ENCODE results near the gene KCTD20.

Gene KCTD20

DNA sequence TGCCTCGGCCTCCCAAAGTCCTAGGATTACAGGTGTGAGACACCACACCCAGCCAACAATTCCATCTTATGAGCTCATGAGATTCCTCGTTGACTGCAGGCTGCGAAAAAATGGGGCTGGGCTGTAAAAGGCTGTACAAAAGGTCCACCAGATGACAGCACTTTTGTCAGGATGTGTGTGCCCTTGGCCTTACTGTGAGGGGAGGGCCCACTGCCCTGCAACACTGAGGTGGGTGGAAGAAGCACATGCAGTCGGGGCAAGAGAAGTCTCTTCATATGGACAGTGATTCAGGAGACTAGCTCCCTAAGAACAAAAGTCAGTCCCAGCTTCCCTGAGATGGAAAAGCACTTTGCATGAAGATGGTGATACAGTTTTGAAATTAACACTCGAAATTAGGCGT, 50.5 kb downstream of the KCTD20 start:
- TF ChIP-seq FOXM1 (IDR thresholded peaks at IDR 0.05; ENCODE audit: borderline replicate concordance, low read depth) (no peak), CEBPB (IDR thresholded peaks at IDR 0.05) (no peak), TAF1 (IDR thresholded peaks at IDR 0.05; ENCODE audit: low read depth) (no peak), TEAD4 (IDR thresholded peaks at IDR 0.05) (no peak), REST (IDR thresholded peaks at IDR 0.05; ENCODE audit: low read depth) (no peak), ZBTB7A (IDR thresholded peaks at IDR 0.05; ENCODE audit: low read depth) (no peak), EGR1 (IDR thresholded peaks at IDR 0.05) (no peak), CREB1 (IDR thresholded peaks at IDR 0.05; ENCODE audit: low read depth) (no peak), TCF12 (IDR thresholded peaks at IDR 0.05; ENCODE audit: low read depth) (no peak), EP300 (IDR thresholded peaks at IDR 0.05; ENCODE audit: borderline replicate concordance) (no peak)
- TF ChIP-seq, protein P1, sequence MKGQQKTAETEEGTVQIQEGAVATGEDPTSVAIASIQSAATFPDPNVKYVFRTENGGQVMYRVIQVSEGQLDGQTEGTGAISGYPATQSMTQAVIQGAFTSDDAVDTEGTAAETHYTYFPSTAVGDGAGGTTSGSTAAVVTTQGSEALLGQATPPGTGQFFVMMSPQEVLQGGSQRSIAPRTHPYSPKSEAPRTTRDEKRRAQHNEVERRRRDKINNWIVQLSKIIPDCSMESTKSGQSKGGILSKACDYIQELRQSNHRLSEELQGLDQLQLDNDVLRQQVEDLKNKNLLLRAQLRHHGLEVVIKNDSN (IDR thresholded peaks at IDR 0.05): no peak

DNA sequence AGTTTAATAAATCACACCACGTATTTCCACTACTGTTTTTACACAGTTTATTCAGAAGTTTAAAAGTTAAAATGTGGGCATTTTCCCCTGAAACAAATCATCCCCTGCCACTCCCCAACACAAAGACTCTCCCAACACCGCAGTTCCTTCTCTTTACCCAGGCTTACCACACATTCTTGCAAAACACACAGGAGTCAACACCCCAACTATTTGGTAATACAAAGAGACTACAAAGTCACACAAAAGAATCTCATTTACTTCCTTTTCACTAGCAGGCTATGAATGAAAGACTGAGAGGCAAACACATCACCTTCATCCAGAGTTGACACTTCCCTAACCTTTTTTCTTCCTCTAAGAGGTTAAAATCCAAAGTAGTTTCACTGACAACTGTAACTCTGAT, 51.1 kb downstream of the KCTD20 start:
- TF ChIP-seq, protein P2, sequence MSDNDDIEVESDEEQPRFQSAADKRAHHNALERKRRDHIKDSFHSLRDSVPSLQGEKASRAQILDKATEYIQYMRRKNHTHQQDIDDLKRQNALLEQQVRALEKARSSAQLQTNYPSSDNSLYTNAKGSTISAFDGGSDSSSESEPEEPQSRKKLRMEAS (IDR thresholded peaks at IDR 0.05): no peak
- no peak for TF ChIP-seq ZBTB7A (IDR thresholded peaks at IDR 0.05; ENCODE audit: low read depth)
- TF ChIP-seq, protein P1 (IDR thresholded peaks at IDR 0.05): no peak
- no peak for TF ChIP-seq RAD21 (IDR thresholded peaks at IDR 0.05; ENCODE audit: low read depth)
- TF ChIP-seq TCF12 (IDR thresholded peaks at IDR 0.05; ENCODE audit: low read depth): no peak
- TF ChIP-seq TEAD4 (IDR thresholded peaks at IDR 0.05): no peak
- TF ChIP-seq CREB1 (IDR thresholded peaks at IDR 0.05; ENCODE audit: low read depth): no peak
- TF ChIP-seq EGR1 (IDR thresholded peaks at IDR 0.05): no peak
- no peak for TF ChIP-seq REST (IDR thresholded peaks at IDR 0.05; ENCODE audit: low read depth)
- no peak for TF ChIP-seq FOXM1 (IDR thresholded peaks at IDR 0.05; ENCODE audit: borderline replicate concordance, low read depth)
- no peak for TF ChIP-seq NFIC (IDR thresholded peaks at IDR 0.05)
- TF ChIP-seq CEBPB (IDR thresholded peaks at IDR 0.05): no peak
- no peak for TF ChIP-seq EP300 (IDR thresholded peaks at IDR 0.05; ENCODE audit: borderline replicate concordance)
- TF ChIP-seq TAF1 (IDR thresholded peaks at IDR 0.05; ENCODE audit: low read depth): no peak
- TF ChIP-seq YY1 (IDR thresholded peaks at IDR 0.05; ENCODE audit: low read depth): no peak

- no peak for TF ChIP-seq NFIC (IDR thresholded peaks at IDR 0.05)
These were observed 52.3 kb downstream of the KCTD20 start for GRCh38 chr6:36495086-36495485.

DNA sequence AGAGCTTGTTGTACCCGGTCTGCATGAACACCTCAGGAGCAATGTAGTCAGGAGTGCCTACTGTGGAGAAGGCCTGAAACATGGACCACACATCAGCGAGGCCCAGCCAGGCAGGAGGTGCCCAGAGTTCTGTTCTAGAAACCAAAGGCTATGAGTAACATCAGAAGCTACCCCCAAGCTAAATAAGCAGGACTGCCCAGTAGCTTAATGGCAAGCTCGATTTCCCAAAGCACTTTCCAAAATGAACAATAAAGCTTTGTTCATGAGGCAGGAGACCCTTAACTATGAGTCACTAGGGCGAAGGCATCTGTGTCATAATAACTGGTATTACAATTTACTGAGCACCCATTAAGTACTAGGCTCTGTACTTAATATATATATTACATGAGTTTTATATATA, 57.1 kb downstream of the KCTD20 start:
- TF ChIP-seq, protein P2 (IDR thresholded peaks at IDR 0.05): no peak
- TF ChIP-seq CREB1 (IDR thresholded peaks at IDR 0.05; ENCODE audit: low read depth) (no peak), EP300 (IDR thresholded peaks at IDR 0.05; ENCODE audit: borderline replicate concordance) (no peak)

DNA sequence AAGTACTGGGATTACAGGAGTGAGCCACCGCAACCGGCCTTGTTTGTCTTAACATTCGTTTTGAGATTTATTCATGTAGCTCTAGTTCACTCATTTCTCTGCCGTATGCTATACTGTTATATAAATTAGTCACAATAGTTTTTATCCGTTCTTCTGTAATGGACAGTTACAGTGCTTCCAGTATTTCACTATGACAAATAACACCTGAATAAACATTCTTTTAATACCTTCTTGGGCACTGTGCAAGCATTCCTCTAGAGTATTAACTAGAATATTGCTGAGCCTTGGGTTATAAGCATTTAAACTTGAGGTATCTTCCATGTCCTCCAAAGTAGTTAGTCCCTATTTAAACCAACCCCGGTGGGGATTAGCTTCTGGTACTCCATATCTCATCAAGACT, 58.9 kb downstream of the KCTD20 start:
- TF ChIP-seq CEBPB (IDR thresholded peaks at IDR 0.05) (no peak), NFIC (IDR thresholded peaks at IDR 0.05) (no peak), YY1 (IDR thresholded peaks at IDR 0.05; ENCODE audit: low read depth) (no peak), REST (IDR thresholded peaks at IDR 0.05; ENCODE audit: low read depth) (no peak), TAF1 (IDR thresholded peaks at IDR 0.05; ENCODE audit: low read depth) (no peak), EP300 (IDR thresholded peaks at IDR 0.05; ENCODE audit: borderline replicate concordance) (no peak), CREB1 (IDR thresholded peaks at IDR 0.05; ENCODE audit: low read depth) (no peak), FOXM1 (IDR thresholded peaks at IDR 0.05; ENCODE audit: borderline replicate concordance, low read depth) (no peak), TEAD4 (IDR thresholded peaks at IDR 0.05) (no peak), EGR1 (IDR thresholded peaks at IDR 0.05) (no peak), RAD21 (IDR thresholded peaks at IDR 0.05; ENCODE audit: low read depth) (no peak), TCF12 (IDR thresholded peaks at IDR 0.05; ENCODE audit: low read depth) (no peak), ZBTB7A (IDR thresholded peaks at IDR 0.05; ENCODE audit: low read depth) (no peak)
- TF ChIP-seq, protein P2 (IDR thresholded peaks at IDR 0.05): no peak
- TF ChIP-seq, protein P1 (IDR thresholded peaks at IDR 0.05): no peak
